GM21515 (cell line): Measurements from ENCODE around the gene PLA2G2D.

Source experiments
- ATAC-seq: cut with Tn5 transposase; IDR thresholded peaks from one replicate; pipeline ENCODE4 v1.9.1; 2021; ENCODE audit not compliant: unreplicated experiment

The PLA2G2D gene

DNA sequence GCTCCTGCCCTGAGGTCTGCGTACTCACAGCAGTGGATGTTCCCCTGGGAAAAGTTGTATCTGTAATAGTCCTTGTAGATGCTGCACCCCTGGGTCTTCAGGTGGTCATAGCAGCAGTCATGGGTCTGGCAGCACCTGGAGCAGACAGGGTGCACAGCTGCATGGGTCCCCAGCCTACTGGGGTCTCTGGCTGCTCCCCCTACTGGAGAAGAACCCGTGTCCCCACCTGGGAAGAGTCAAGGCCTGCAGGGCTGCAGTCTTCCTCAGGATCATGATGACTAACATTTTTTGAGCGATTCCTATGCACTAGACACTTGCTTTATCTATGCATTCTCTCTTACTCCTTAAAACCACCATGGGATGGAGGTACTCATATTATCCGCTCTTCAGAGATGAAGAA, 3.9 kb downstream of the PLA2G2D start:
- ATAC-seq = no peak

DNA sequence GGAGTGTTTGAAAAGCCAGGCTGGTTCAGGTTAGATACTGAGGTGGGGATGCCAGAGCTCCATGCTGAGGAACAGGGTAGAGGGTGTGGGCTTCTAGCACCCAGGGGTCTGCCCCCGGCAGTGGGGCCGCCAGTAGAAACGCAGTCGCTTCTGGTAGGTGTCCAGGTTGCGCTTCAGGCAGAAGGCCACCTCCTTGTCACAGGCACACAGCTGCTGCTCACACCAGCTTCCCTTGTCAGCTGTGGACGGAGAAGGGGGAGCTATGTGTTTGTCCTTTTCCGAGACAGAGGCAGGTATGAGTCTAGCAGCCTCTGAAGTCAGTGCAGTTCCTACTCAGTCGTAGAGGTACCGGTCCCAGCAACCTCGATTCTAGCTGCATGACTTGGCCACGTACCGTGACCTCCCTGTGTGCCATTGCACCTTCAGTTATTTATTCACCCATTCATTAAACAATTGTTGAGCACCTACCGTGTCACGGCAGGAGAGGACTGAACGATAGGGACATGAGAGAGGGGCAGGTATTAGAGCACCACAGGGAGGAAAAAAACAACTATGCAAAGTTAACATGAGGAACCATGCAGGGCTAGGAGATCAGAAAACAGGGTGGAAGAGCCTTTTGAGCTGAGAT, 5.2 kb downstream of the PLA2G2D start:
- ATAC-seq = no peak

DNA sequence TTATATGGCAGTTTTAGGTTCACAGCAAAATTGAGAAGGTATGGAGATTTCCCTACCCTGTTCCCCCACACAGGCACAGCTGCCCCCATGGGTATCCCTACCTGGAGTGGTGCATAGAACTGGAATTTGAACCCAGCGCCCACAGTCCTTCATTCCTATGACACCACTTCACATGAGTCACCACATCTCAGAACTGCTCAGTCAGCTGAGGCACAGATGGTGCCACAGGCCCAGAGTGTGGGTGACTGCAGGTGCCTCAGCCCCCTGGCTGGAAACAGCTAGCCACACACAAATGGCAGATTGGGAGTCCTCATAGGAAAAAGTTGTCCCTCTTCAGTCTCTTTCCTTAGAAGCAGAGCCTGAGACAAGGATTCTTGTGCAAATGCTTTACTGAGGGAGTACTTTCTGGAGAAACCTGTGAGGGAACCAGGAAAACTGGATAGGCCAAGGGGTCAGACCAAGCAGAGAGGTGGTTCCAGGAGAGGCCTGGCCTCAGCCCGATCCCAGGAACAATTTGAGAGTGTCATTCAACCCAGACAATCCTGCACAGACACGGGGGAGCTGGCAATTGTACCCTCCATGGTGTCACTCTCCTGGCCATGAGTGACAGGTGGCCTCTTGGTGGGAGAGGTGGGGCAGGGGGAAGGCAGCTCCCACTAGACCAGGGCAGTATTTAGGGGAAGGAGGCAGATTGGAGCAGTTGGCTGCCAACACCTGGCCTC, 6.9 kb downstream of the PLA2G2D start:
- ATAC-seq = no peak

DNA sequence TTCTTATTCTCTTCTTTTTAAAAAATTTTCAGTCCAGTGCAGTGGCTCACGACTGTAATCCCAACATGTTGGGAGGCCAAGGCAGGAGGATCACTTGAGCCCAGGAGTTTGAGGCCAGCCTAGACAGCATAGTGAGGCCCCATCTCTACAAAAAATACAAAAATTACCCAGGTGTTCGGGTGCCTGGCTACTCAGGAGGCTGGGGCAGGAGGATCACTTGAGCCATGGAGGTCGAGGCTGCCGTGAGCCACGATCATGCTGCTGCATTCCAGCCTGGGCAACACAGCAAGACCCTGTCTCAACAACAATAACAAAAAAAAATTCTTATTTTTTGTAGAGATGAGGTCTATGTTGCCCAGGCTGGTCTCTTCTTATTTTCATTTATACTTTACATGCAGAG, 7.9 kb downstream of the PLA2G2D start:
- no peak for ATAC-seq

DNA sequence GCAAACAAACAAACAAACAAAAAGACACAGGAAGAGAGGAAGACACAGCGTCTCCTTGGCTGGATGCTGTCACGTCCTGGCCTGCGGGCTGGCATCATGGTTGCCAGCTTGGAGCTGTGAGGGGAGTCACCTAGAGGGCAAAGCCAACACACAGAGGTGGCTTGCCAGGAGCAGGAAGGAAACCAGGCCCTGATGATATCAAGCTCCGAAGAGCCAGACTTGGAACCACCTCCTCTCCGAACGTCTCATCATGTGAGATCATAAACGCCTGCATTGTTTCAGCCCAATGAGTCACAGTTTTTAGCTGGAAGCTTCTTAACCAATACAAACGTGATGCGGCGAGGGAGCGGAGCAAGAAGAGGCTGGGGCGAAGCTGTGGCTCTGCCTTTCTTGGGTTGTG, 8.7 kb downstream of the PLA2G2D start:
- no peak for ATAC-seq

DNA sequence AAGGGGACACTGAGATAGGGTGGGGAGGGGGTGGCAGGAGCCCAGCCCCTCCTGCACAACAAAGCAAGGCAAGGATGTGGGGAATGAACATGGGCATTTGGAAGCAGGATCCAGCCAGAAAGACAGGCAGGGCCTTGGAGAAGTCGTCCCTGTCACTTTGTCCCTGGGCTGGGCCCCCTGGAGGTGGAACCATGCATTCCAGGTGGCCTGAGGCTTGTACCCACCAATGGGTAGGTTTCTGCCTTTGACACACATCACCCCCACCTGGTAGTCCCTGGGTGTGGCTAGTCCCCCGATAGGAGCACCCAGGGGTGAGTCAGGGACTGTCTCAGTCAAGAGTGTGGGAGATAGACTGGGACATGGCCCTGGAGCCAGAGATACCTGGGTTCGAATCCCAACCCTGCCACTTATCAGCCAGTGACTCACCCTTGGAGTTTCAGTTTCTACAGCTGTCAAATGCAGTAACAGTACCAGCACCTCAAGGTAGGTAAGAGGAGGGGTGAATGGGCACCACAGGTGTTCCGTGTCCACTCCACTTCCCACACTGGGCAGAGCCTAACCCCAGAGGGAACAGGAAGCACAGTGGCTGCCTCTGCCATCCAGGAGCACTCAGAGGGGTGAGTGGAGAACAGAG, 10.0 kb downstream of the PLA2G2D start:
- ATAC-seq = no peak

DNA sequence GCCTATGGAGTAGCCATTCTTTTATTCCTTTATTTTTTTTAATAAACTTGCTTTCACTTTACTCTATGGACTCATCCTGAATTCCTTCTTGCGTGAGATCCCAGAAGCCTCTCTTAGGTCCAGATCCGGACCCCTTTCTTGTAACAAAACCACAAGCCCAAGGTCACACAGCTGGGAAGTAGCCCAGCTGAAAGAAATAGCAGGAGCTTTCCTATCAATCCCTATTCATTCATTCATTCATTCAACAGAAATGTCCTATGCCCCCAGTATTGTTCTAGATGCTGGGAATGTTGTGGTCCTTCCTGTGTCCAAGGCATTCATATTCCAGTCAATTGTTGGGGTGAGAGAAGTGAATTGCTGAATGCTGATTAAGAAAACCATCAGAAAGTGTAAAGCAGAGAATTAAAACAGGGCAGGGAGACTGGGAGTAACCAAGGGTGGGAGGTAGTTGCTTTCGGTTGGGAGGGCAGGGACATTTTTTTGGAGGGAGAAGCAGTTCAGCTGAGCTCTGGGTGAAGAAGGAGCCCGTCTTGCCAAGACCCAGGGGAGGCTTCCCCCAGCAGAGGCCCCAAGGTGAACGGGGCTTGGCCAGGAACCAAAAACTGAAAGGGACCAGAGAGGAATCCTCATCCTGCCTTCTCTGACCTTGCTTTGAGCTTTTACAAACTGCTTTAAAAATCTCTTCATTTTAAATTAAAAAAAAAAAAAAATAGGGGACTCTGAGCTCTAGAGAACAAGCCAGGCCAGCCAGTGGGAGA, 10.8 kb downstream of the PLA2G2D start:
- ATAC-seq = no peak

DNA sequence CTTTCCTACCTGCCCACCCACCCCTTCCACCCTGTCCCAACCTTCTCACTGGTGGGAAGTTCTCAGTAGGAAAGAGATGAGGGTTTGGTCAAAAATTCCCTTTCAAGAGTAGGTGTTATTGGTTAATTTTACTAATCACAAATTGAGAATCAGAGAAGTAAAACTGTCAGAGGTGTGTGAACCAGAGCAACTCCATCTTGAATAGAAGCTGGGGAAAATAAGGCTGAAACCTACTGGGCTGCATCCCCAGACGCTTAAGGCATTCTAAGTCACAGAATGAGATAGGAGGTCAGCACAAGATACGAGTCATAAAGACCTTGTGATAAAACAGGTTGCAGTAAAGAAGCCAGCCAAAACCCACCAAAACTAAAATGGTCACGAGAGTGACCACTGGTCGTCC, 11.5 kb downstream of the PLA2G2D start:
- ATAC-seq = no peak

DNA sequence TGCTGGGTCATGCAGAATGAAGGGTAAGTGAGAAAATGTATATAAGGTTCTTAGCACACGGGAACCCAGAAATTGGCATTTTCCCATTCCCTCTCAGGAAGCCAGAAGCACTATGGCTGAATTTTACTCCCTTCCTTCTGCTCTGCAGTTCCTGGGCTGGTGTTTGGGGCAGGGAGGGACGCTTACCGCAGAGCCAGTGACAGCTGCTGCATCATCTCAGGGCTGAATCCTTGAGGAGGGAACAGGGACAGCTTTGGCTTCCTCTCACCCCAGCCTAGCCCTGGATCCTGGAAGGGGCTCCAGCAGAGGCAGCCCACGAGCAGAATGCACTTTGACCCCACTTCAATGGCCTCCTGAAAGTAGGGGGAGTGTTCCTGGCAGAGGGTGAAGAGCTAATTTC, 12.0 kb downstream of the PLA2G2D start:
- ATAC-seq = no peak

DNA sequence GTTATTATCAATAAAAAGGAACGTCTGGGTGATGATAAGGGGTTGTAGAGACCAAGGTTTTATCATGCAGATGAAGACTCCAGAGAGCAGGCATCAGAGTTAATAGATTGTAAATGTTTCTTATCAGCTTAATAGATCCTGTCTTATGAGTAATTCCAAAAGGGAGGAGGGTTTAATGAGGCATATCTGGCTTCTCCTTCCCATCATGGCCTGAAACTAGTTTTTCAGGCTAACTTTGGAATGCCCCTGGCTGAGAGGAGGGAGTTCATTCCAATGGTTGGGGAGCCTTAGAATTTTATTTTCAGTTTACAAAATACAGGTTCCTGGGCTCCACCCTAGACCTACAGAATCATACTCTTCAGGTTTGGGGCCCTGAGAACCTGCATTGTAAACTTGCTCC, 13.5 kb downstream of the PLA2G2D start:
- no peak for ATAC-seq

DNA sequence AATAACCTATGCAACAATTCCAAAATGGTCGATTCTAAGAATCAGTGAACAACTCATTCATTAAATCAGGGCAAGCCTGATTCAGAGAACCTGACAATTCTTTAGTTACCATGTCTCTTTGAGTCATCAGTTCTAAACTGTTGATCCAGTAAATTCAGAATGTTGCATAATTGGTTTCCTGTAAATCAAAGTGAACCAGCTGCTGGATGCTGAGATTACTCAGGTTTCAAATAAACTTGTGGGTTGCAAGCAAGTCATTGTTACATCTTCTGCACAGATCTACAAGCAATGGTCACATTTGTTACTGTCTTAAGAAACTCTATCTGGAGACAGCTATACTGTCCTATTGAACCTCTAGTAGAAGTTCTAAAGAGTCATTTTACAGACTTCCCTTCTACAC, 16.5 kb downstream of the PLA2G2D start:
- ATAC-seq = no peak

DNA sequence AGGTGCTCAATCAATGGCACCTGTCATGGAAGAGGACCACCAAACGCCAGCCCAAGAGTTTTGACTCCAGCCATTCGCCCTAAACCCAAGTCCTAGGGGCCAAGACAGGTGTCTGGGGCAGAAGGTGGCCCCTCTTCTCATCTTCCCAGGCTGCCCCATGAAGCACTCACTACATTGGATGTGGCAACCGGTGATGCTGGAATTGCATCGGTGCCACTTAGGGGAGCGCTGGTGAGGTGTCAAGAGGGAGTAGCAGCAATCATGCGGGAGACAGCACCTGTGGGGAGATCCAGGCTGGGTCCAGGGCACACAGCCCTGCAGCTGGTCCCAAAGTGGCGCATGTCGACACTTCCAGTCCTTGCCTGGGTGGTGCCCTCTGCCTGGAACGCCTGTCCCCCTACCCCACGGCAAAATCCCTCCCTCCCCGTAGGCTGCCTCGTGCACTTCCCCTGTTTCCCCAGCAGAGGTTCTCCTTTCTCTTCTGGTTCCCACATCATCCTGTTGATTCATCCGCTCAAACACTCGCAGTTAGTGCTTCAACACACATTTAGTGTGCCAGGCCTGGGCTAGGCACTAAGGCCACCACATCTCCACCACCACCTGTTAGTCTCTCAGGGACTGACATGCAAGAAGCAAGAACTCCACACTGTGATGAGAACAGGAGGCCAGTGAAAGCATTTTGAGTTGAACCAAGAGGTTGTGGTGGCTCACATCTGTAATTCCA, 18.5 kb downstream of the PLA2G2D start:
- ATAC-seq = no peak

DNA sequence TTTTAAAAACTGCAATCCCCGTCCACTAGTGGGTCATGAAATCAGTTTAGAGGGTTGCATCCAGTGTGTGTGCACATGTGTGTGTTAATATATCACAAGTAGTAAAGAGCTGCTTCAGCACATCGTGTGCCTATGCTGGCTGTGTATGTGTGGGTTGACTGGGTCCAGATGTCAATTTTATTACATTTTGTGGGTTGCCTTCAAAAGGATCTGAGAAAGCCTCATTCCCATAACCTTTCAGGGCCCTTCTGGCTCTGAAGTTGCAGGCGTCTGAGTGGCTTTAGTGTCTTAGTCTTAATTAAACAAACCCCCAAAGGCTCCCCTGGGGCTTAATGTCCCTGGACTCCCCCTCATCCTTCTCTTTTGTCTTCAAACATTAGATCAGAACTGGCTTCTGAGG, 19.8 kb downstream of the PLA2G2D start:
- ATAC-seq = no peak

DNA sequence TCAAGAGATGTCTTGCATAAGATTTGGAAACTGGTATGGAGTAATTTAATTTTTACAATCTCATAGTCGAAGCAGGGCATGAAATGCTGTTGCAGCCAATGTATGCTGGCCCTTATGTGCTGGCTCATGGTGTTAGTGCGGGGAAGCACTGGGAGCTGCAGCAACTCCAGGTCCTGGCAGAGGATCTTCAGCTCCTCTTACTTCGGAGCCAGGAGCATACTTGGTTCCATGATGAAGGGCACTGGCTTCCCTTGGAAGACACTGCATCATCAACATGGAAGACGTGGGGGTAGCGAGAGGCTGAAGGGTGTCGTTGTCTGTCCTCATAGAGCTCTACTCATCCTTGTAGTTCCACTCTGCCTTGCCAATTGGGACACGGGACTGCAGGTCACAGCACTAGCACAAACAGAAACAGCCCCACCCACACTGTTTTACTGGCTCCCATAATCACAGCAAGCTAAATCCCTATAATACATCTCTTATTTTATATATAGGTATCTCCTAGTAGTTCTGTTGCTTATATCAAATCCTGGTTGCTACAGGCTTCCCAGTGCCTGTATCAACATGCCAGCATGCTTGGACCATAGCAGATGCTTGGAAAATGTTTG, 22.4 kb downstream of the PLA2G2D start:
- ATAC-seq = no peak

DNA sequence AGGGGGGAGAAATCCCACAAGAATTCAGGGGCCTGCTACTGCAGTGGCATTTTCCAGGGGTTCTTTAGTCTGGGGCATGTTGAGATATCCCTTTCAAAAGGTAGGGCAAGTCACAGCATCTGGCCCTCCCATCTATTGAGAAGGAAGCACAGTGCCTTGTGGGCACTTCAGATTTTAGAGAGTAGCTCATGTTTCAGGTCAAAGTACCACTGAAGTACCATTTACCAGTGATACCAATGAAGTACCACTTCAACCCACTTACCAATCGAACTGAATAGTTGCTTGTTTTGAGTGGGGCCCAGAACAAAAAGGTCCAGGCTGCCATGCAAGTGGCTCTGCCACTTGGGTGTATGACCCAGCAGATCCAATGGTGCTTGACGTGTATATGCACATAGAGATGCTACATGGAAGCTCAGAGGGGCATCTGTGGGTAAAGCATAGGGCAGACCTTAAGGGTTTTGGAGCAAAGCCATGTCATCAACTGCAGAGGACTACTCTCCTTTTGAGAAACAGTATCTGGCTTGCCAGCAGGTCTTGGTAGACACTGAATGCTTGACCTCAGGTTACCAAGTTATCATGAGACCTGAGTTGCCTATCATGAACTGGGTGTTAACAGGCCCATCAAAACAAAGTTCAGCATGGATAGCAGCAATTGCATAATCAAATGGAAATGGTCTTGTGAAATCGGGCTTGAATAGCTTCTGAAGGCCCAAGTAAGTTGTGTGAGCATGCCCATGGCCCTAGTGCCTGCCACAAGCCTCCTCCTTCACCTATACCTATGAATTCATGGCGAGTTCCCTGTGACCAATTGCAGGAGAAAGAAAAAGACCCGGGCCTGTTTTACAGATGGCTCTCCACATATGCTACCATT, 23.5 kb downstream of the PLA2G2D start:
- ATAC-seq = no peak

DNA sequence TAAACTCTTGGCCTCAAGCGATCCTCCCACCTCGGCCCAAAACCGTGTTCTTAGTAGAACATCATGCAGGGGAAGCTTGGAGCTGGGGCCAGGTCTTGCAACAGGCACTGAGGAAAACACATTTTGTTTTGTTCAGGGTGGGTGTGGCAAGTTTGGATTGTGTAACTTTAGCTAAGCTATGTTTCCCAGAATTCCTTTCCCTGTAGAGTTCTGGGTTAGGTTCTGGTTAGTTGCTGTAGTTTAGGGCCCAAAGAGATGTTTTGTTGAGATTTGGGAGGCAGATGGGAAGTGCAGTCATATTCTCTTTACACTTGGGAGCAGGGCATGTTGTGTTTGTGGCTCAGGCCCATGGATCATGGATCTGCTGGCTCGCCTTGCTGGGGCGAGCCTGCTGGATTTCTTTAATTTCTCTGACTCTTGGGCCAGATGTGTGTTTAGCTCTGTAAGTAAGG, 25.4 kb downstream of the PLA2G2D start:
- ATAC-seq = no peak

DNA sequence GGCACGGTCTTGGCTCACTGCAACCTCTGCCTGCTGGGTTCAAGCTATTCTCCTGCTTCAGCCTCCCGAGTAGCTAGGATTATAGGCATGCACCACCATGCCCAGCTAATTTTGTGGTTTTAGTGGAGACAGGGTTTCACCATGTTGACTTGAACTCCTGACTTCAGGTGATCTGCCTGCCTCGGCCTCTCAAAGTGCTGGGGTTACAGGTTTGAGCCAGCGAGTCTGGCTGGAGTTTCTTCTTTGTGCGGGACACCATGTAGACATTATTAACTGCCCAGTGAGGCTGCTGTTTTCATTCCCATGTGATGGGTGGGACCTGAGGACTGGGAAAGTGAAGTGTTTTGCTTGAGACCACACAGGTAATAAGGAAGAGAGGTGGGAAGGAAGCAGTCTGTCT, 26.0 kb downstream of the PLA2G2D start:
- ATAC-seq = no peak

DNA sequence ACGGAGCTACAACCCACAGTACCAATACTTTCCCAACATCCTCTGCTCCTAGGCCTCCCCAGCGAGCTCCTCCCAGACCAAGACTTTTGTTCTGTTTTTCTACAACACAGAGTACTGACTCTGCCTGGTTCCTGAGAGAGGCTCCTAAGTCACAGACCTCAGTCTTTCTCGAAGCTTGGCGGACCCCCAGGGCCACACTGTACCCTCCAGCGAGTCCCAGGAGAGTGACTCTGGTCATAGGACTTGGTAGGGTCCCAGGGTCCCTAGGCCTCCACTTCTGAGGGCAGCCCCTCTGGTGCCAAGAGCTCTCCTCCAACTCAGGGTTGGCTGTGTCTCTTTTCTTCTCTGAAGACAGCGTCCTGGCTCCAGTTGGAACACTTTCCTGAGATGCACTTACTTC, 28.7 kb downstream of the PLA2G2D start:
- no peak for ATAC-seq

DNA sequence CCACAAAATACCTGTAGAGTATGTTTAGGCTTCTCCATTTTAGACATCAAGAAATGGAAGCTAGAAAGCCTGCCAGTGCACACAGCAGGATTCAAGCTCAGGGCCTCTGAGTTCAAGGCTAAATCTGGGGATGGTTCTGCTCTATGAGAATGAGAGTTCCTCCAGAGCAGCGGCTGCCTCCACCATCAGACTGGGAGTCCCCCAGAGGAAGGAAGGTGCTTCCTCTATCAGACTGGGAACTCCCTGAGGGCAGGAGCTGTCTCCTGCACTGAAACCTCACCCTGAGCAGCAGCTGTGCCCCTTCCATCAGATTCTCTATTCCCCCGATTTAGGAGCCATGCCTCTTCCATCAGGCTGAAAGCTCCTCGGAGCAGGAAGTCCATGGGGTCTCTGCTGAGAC, 29.2 kb downstream of the PLA2G2D start:
- ATAC-seq = no peak
